GM12878 (cell line): ENCODE data around the gene PRCC. TPM values are rescaled to one million over a fixed set of nuclear protein-coding genes. Genes with fewer than 3 reads are reported as not detected.

Source experiments
- ATF3 ChIP-seq: IDR thresholded peaks from 2 replicates; pipeline ENCODE4 v1.6.1; 2011; ENCODE audit warnings: low read depth, mild to moderate bottlenecking, low read length, moderate library complexity, borderline replicate concordance; ENCODE audit errors: extremely low read depth
- BCL3 ChIP-seq: IDR thresholded peaks from 2 replicates; pipeline ENCODE4 v1.6.1; 2011; ENCODE audit warnings: borderline replicate concordance, low read depth, mild to moderate bottlenecking, moderate library complexity, low read length; ENCODE audit not compliant: insufficient read depth, poor library complexity, severe bottlenecking
- BMI1 ChIP-seq: fragments of 450-650 bp; IDR thresholded peaks from 2 replicates; pipeline ENCODE4 v1.6.1; 2016; ENCODE audit warnings: mild to moderate bottlenecking, moderate library complexity, borderline replicate concordance
- BRCA1 ChIP-seq: IDR thresholded peaks from 2 replicates; pipeline ENCODE4 v1.6.1; 2011; ENCODE audit warnings: low read depth, low read length, improper control_type of control experiment
- CBX3 ChIP-seq: fragments of 200-600 bp; sonication (generic); IDR thresholded peaks from 2 replicates; pipeline ENCODE4 v1.6.1; 2016; ENCODE audit warnings: low read depth, borderline replicate concordance
- E2F8 ChIP-seq: fragments of 450-650 bp; IDR thresholded peaks from 2 replicates; pipeline ENCODE4 v1.6.1; 2018; ENCODE audit warnings: mild to moderate bottlenecking, low read depth, moderate library complexity; ENCODE audit not compliant: partially characterized antibody
- E4F1 ChIP-seq: fragments of 450-650 bp; IDR thresholded peaks from 2 replicates; pipeline ENCODE4 v1.6.1; 2018; ENCODE audit warnings: borderline replicate concordance, mild to moderate bottlenecking; ENCODE audit not compliant: partially characterized antibody
- EP300 ChIP-seq, 2 experiments: fragments of 150-350 bp in 1 of 2; IDR thresholded peaks; 2 replicates each; pipeline ENCODE4 v1.6.1; 2011 to 2012; ENCODE audit warnings: low read depth in 2 of 2, low read length in 2 of 2, borderline replicate concordance in 1 of 2, improper control_type of control experiment in 1 of 2, inconsistent platforms in 1 of 2; ENCODE audit not compliant: control insufficient read depth in 1 of 2
- GABPA ChIP-seq: IDR thresholded peaks from 2 replicates; pipeline ENCODE4 v1.6.1; 2014; ENCODE audit warnings: antibody characterized with exemption, low read depth, mild to moderate bottlenecking, inconsistent platforms
- KDM1A ChIP-seq: fragments of 200-600 bp; sonication (generic); IDR thresholded peaks from 2 replicates; pipeline ENCODE4 v1.6.1; 2016; ENCODE audit warnings: borderline replicate concordance
- MEF2B ChIP-seq: fragments of 450-650 bp; IDR thresholded peaks from 2 replicates; pipeline ENCODE4 v1.6.1; 2018; ENCODE audit warnings: mild to moderate bottlenecking, moderate library complexity; ENCODE audit not compliant: partially characterized antibody, poor library complexity, severe bottlenecking
- POLR2AphosphoS2 ChIP-seq: IDR thresholded peaks from 2 replicates; pipeline ENCODE4 v1.6.1; 2011; ENCODE audit warnings: low read depth, mild to moderate bottlenecking, low read length, improper control_type of control experiment, moderate library complexity
- REST ChIP-seq: IDR thresholded peaks from 2 replicates; pipeline ENCODE4 v1.6.1; 2012; ENCODE audit warnings: mild to moderate bottlenecking, low read depth, low read length
- SMAD1 ChIP-seq: fragments of 450-650 bp; IDR thresholded peaks from 2 replicates; pipeline ENCODE4 v1.6.1; 2018; ENCODE audit warnings: mild to moderate bottlenecking, low read depth; ENCODE audit not compliant: partially characterized antibody
- SMAD5 ChIP-seq: IDR thresholded peaks from 2 replicates; pipeline ENCODE4 v1.6.1; 2016; ENCODE audit warnings: antibody characterized with exemption, low read depth
- SMC3 ChIP-seq: IDR thresholded peaks from 2 replicates; pipeline ENCODE4 v1.6.1; 2011; ENCODE audit warnings: low read length, improper control_type of control experiment, borderline replicate concordance
- SRF ChIP-seq, 2 experiments: IDR thresholded peaks; 2 replicates each; pipeline ENCODE4 v1.6.1; 2011; ENCODE audit warnings: low read depth in 2 of 2, low read length in 2 of 2, mild to moderate bottlenecking in 1 of 2, moderate library complexity in 1 of 2
- polyA plus RNA-seq, 11 experiments: library from polyadenylated mRNA; depleted of rRNA in 4 of 11; unstranded in 6 of 11; stranded (reverse) in 5 of 11; fragments of >200 nt; fragmentation: Nextera tagmentation in 4 of 11; fragmentation: Illumina TruSeq in 1 of 11; extraction: Ambion mirVana in 4 of 11; extraction: Trizol in 1 of 11; gene quantifications; 1 replicate in 1 of 11; 2 replicates in 10 of 11; pipeline versions ENCODE4 v1.2.1 to v1.2.3, GENCODE V29; 2011 to 2016; ENCODE audit warnings: inconsistent platforms in 2 of 11, missing spikeins in 2 of 11, low read depth in 1 of 11
- total RNA-seq, 4 experiments: library from RNA; depleted of rRNA in 3 of 4; stranded (reverse); fragments of >200 nt in 3 of 4; fragmentation: Illumina TruSeq in 1 of 4; extraction: Trizol in 1 of 4; gene quantifications; 2 replicates each; pipeline versions ENCODE4 v1.2.1 to v1.2.3, GENCODE V29; 2013 to 2021

Gene PRCC
- total and polyA plus RNA-seq, 10 of the 15 experiments (the other 5 are each of a cell fraction or from before 2014, with no cell fraction given): 23.8 to 132 (median 63.1) TPM

- TF ChIP-seq E4F1: peak; percentile 39
- no peak for TF ChIP-seq REST
- no peak for TF ChIP-seq GABPA
- TF ChIP-seq CBX3: no peak
- no peak for TF ChIP-seq EP300 (IDR thresholded peaks at IDR 0.05; ENCODE audit: borderline replicate concordance in 1 of 2, control insufficient read depth in 1 of 2, low read depth in 2 of 2, low read length in 2 of 2)
- TF ChIP-seq SMC3: peak; percentile 21; the same call in 1 of the 2 replicates
- no peak for TF ChIP-seq BRCA1
- no peak for TF ChIP-seq KDM1A
- no peak for TF ChIP-seq BCL3
- no peak for TF ChIP-seq E2F8
- TF ChIP-seq BMI1: no peak
- no peak for TF ChIP-seq POLR2AphosphoS2
- no peak for TF ChIP-seq SMAD1
- TF ChIP-seq SRF (IDR thresholded peaks at IDR 0.05; ENCODE audit: low read depth in 2 of 2, low read length in 2 of 2): no peak
- TF ChIP-seq MEF2B: no peak
- TF ChIP-seq ATF3: 0 out of 2 replicates have a peak, but pooled peaks have one; percentile 24
- TF ChIP-seq SMAD5: no peak
Measured at GRCh38 chr1:156813750-156814570, 46.6 kb downstream of the PRCC start (continued).
